Measurements from ENCODE around the gene MCCD1.
"Not testable (repeated sequence)": the region's sequence is repeated elsewhere in the genome, so short reads cannot be mapped to it uniquely, and the experiment has no call there.

Gene MCCD1, protein sequence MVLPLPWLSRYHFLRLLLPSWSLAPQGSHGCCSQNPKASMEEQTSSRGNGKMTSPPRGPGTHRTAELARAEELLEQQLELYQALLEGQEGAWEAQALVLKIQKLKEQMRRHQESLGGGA

GRCh38 chr6:31528821-31529328 is at the start of gene MCCD1:
Gene MCCD1, plus strand, starts transcription at chr6:31528962. Its CDS starts 53 bp downstream, at chr6:31529015.
- no peak for DNase-seq (ENCODE audit: low read depth in 3 of 3)

- no peak for DNase-seq (ENCODE audit: low read depth in 3 of 3)
Measured at GRCh38 chr6:31479151-31479932, 49.4 kb upstream of the MCCD1 start.

GRCh38 chr6:31479933-31480535 is 48.7 kb upstream of the MCCD1 start:
- DNase-seq (ENCODE audit: low read depth in 3 of 3) = no peak

DNA sequence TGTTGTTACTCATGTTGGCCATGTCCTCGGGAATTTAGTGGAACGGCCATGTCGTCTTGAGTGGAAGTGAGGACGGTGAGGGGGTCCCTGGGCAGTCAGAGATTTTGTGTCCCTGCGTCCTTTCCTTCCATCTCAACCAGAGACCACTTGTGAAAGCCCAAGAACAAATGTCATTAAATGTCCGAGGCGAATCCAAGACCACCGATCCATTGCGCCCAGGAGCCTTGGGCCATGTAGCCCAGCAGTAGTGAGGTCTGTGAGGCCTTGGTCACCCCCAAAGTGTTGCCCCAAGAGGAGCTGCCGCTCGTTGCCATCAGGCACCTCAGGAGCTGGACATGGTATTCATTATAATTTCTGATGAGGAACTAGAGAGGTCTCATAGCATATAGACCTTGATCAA is 48.2 kb upstream of the MCCD1 start:
- DNase-seq (ENCODE audit: low read depth in 3 of 3) = no peak

DNA sequence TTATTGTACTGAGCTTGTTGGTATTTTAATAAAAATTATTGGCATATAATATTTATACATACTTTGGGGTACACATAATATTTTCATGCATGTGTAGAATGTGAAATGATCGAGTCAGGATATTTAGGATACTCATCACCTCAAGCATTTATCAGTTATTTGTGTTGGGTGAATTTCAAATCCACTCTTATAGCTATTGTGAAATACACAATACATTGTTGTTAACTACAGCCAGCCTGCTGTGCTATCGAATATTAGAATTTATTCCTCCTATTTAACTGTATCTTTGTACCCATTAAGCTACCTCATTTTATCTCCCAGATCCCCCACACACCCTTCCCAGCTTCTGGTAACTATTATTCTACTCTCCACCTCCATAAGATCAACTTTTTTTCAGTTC is 45.4 kb upstream of the MCCD1 start:
- no peak for DNase-seq (ENCODE audit: low read depth in 3 of 3)

DNA sequence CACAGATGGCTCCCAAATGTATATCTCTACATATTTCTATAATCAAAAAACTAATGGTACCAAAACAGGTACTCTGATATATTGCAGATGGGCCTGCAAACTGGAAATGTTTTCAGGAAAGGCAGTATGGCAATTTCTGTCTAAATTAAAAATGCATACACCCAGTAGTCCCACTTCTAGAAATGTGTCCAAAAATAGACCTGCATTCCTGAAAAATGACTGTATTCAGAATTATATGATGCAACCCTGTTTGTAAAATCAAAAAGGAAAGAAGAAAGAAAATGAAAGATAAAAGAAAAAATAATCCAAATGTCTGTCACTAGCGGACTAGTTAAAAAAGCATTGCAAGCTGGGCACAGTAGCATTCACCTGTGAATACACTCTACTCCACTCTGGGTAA is 43.7 kb upstream of the MCCD1 start:
- DNase-seq (ENCODE audit: low read depth in 3 of 3) = no peak

DNA sequence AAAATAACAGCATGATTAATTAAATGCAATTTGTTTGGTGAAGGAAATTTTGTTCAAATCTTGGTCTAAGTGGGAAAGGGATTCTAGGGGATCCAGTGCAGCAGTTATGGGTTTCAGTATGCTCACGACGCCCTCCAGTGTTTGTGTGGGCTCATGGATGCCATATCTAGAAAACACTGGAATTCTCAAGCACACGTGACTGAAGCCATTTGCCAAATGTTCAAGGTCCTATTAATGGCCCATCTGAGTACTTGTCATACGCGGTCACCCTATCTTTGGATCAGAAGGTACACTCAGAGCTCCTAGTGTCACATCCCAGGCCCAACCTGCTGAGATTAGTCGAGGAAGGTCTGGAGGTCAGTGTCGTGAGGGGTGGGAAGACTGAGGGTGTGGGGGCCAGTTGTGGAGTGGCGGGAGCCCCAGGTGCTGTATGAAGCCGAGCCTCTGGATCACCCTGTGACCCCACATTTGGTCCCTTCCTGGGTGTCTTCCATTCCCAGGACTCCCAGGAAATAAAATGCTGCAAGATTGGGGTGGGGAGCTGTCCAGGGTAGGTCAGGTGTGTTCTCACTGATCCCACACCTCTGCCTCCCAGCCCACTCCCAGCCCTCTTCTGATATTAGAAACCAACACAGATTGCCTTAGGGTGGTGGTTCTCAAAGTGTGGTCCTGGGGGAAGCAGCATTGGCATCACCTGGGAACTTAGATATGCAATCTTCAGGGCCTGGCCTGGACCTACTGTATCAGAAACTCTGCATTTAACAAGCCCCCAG is 42.5 kb upstream of the MCCD1 start:
- DNase-seq (ENCODE audit: low read depth in 3 of 3) = not testable (repeated sequence)

DNA sequence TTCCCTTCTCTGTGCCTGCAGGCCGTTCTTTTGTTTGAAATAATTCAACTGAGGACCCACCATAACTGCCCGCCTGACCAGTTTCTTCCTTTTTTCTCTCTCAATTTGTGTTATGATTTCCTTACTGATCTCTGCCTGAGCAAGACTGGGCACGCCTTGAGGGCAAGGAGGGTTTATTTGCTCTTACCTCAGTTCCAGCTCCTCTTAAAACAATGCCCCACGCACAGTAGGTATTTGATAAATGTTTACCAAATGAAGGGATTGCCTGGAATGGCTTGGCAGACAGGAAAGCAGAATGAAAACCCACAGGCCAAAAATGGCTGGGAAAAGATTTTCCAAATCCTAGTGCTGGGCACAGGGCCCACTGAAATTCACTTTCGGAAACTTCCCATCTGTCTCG is 41.1 kb upstream of the MCCD1 start:
- not testable (repeated sequence) for DNase-seq (ENCODE audit: low read depth in 3 of 3)

DNA sequence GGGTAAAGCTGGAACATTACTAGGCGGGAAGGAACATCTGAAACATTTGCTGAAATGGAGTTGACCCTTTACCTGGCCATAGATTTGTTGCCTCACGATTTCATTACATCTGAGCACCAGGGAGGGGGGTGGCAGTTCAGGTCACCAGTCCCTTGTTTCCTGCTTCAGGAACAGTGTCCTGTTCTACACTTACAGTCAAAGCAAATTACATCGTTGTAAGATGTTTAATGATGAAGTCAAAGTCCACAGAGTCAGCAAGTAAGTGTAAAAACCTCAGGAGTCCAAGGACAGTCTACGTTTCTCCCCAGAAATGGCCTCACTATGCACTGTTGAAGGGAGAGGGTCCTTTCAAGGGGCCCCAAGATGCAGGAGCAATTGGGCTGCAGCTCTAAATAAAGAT is 39.7 kb upstream of the MCCD1 start:
- DNase-seq (ENCODE audit: low read depth in 3 of 3) = no peak

GRCh38 chr6:31490115-31490873 is 38.5 kb upstream of the MCCD1 start:
- no peak for DNase-seq (ENCODE audit: low read depth in 3 of 3)

- DNase-seq (ENCODE audit: low read depth in 3 of 3) = not testable (repeated sequence)
Measured at GRCh38 chr6:31493550-31493874, 35.2 kb upstream of the MCCD1 start.

GRCh38 chr6:31493875-31494694 is 34.7 kb upstream of the MCCD1 start:
- DNase-seq (ENCODE audit: low read depth in 3 of 3) = peak; percentile 57 to 79 (median 64)

DNA sequence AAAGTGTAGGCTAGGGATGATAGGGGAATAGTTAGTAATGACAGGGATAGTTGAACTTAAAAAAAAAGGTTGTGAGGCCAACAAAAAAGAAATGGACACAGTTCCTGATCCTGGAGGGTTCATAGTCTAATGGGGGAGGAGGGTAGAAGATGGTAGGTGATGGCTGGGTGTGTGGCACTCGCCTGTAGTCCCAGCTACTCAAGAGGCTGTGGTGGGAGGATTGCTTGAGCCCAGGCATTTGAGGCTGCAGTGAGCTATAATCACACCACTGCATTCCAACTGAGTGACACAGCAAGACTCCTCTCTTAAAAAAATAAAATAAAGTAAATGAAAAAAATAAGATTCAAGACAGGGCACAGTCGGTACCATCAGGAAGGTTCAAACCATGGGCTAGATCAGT is 33.2 kb upstream of the MCCD1 start:
- no peak for DNase-seq (ENCODE audit: low read depth in 3 of 3)

DNA sequence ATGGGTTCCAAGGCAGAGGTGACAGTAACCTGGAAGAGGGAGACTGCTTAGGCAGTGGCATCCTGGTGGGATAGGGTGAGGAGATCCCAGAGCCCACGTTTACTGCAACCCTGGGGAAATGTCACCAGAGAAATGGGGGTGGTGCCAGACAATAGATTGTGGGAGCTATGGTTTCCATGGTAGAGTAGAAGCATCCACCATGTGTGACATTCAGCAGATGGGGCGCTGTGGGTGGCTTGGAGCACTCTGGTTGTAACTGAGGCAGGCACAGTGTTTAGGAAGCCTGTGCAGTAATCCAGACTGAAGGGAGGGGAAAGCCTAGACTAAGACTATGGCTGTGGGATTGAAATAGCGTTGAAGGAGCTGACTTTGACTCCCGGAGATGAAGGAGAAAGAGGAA is 31.9 kb upstream of the MCCD1 start:
- not testable (repeated sequence) for DNase-seq (ENCODE audit: low read depth in 3 of 3)

DNA sequence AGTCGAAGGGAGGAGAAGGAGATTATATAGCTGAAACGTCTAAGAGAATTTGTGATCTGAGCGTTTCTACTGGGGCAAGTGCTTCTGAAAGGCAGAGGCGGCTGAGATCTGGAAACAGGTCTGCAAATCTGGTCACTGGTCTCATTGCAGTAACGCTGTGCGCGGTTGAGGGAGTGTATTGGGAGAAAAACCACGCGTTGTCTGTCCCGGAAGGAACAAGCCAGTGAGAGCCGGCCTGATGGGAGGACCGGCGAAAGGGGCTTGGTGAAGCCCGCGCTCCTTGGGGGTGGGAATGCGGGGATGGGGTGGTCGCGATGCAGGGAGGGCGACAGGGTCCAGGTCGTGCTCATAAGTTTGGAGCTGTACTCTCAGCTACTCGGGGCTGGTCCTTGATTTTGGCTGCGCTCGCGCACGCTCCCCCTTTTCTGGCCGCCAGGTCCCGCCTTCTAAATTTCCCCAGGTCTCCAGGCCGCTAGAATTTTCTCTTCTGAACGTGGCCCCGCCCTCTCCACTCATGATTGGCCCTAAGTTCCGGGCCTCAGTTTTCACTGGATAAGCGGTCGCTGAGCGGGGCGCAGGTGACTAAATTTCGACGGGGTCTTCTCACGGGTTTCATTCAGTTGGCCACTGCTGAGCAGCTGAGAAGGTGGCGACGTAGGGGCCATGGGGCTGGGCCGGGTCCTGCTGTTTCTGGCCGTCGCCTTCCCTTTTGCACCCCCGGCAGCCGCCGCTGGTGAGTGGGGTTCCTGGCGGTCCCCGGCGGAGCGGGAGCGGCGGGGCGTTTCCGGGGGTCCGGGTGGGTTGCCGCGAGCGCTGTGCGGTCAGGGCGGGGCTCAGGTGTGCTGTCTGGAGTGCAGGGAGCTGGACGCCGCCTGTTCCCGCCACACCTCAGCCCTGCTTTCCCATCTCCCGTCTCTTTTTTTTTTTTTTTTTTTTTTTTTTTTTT is 31.0 kb upstream of the MCCD1 start, which contains the start of gene MICB:
MICB (plus strand) TSS at position 615 of the 946 bp plus-strand sequence; CDS start at position 664, 49 bp downstream.
- DNase-seq (ENCODE audit: low read depth in 3 of 3) = peak; percentile 72 to 88 (median 84)

DNA sequence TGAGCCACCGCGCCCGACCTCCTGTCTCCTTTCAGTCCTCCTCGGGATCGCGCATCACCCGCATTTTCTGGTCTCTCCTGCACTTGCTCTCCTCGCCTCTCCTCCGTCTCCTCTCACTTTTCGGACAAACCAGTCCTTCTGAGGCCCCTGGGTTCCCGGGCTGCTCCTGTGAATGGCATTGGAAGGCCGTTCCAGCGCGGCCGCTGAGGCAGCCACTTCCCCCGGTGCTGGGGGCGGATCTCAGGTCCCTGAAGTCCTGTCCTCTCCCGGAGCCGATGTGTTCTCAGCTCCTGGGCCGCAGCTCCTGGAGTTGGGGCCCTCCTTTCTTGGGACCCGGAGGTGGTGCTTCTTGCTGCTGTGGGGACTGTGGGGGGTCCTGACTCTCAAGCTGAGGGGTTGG is 30.0 kb upstream of the MCCD1 start:
- no peak for DNase-seq (ENCODE audit: low read depth in 3 of 3)

GRCh38 chr6:31499648-31500047 is 29.1 kb upstream of the MCCD1 start:
- not testable (repeated sequence) for DNase-seq (ENCODE audit: low read depth in 3 of 3)

GRCh38 chr6:31502586-31502985 is 26.2 kb upstream of the MCCD1 start:
- DNase-seq (ENCODE audit: low read depth in 3 of 3) = no peak

DNA sequence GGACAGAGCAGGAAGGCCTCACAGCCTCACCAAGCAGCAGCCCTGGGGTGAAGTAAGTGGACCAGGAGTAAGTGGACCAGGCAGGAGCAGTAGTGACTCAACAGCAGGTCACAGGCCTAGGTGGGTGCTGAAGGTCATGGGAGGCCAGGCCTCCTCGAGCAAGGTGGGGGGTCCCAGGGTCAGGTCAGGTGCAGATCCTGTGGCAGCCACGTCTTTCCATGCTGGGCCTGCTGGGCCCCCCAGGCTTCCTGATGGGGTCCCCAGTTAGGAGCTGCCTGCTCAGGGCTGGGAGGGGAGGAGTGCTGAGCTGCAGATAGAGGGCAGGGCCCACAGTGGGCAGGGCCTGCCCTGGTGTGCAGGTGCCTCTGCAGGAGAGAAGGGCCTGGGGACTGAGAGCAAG is 19.7 kb upstream of the MCCD1 start:
- not testable (repeated sequence) for DNase-seq (ENCODE audit: low read depth in 3 of 3)

Data from stimulated activated CD4-positive, alpha-beta T cell treated with anti-CD3 and anti-CD28 coated beads, TNF-alpha, amount 100 ng/mL, for 24 hours (primary cell).